HG03045 (cell line): ENCODE measurements around the gene DUSP10.

Source experiments
- ATAC-seq: cut with Tn5 transposase; IDR thresholded peaks from one replicate; pipeline ENCODE4 v1.9.1; 2021; ENCODE audit warnings: mild to moderate bottlenecking, moderate library complexity; ENCODE audit not compliant: unreplicated experiment

DUSP10 gene

DNA sequence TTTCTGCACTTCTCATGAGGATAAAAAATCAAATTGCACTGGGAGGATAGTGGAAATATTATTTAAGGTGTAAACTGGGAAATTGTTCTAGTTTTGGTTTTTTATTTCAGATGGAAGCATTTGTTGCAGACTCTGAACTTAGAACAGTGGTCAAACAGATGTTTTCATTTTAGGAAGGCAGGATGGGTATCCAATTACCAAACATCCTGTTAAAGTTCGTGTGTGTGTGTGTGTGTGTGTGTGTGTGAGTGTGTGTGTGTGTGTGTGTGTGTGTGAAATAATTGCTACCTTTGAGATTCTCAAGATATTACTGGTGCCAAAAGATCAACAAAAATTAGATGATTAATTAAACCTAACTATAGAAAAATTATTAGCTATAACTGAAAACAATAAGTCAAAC, 24.3 kb upstream of the DUSP10 start:
- ATAC-seq: no peak

DNA sequence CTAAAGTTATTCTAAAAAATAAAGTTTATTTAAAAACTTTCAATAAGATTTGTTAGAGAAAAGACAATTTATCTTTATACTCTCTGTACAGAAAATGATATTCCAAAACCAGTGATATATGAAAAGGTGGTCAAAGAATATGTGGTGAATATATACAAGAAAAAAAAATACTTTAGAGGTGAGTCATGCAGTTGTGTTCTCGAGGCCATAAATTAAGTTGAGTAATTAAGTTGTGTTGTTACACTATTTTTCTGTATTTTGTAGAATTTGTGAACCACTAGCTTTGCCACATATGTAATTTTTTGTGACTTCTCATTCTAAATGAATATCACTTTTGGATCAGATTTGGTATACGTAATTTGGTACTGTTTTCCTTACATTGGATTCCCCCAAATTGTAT, 23.6 kb upstream of the DUSP10 start:
- no peak for ATAC-seq

DNA sequence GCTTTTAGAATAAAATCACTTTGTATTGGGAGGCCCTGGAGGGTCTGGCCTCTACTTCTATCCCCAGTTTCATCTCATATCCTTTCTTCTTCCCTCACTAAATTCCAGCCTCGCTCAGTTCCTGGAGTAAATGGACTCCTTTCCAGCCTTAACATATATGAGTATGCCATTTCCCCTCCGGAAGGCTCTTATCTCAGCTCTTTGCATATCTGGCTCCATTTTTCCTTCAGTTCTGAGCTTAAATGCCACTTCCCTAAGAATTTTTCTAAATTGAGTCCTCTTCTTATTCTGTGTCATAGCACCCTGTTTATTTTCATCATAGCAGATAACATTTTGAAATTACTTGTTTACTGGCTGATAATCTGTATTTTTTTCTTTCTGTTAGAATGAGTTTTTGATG, 20.2 kb upstream of the DUSP10 start:
- no peak for ATAC-seq

DNA sequence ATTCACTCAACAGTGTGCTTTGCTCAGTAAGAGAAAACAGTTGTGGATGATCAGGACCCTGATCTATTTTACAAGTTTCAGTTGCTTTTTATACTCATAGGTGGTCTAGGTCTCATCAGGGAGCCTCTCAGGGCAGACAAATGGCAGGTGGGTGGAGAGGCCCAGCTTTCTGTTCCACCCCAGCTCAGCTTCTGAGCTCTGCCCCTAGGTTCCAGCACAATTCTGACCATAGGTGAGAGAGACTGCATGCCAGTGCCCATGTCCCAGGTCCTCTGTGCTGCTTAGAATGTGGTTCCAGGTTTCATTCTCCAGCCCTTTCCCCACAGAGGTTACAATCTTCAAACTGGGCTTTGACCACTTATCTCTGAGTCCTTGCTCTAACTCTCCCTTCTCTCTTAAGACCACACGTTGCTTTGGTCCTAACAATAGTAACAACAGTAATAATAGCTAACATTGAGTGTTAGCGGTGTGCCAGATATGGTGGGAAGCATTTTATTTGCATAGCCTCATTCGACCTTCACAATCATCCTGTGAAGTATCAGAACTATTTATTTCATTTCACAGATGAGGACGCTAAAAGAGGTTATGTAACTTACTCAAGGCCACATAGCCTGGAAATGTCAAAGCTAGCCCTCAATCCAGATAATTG, 19.6 kb upstream of the DUSP10 start:
- ATAC-seq: peak; percentile 77

DNA sequence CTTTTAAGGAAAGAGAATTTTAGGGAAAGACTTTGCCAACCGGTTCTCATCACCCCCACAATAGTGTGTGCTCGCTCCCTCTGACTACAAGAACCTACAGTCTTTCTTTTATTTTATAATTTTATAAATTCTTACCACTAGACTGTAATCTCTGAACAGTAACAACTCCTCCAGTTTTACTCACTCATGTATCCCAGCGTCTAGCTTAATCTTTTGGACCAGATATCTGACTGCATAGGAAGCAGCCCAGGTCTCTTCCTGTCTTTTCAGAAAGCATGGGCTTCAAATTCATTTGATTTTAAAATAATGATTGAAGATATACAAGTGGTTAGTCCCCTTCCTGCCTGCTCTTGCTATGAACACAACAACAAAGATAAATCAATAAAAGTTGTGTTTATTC, 19.0 kb upstream of the DUSP10 start:
- ATAC-seq: no peak

DNA sequence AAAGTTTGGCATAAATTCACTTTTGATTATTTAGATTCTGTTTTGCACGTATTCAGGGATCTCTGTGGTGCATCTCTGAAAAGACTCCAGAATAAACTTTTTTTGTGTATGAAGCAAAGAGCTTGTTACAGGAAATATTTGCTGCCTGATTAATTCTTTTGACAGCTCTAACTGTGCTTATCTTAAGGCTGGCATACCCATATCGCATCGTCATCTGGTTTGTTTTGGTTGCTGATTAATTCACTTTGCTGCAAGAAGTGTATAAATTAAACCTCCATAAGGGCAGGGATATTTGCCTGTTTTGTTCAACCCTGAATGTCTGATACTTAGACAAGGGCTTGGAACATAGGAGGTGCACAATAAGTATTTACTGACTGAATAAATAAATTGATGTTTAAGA, 17.5 kb upstream of the DUSP10 start:
- ATAC-seq: no peak

DNA sequence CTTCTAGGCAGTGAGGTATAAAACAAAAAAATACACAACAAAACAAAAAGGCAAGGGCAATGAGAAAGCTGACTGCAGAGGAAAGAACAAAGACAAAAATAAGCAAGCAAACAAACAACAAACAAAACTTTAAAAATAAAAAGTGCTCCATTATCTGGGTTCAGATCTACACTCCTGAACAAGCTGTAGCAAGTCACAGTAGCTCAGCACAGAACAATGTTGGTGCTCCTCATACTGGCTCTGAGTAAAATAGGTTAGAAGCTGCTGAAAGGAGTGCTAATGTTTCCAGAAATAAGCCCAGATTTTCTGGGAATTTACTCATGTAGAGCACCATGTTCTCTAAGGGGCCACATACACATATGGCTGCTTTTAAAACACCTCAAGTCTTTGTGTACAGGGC, 16.6 kb upstream of the DUSP10 start:
- ATAC-seq: no peak

DNA sequence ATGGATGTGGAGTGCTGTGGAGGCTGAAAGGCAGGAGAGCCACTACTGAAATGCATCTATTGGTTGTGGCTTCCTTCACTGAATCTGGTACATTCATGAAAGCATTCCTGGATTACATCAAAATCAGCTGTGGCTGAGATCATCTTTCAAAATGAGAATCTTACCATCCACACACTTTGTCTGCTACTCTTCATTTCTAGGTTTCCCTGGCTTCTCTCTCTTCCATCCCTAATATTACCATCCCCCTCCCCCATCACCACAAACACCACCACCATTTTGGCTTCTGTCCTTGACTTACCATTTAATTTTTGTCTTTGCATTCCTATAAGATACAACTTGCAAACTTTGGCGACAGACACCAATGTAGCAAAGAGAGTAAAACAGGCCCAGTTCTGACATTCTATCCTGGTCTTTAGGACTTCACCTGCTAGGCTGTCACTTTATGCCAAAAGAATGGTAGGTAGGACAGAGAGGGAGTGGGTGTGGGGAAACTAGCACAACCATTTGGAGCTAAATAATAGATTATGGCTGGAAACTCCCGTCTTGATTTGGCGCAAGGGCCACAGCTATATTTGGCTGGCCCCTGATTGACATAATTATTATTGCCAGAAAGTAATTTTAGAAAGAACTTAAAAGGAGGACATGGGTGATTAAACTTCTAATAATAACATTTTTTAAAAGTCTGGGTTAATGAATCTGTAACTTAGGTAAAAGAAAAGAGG, 15.1 kb upstream of the DUSP10 start:
- no peak for ATAC-seq

DNA sequence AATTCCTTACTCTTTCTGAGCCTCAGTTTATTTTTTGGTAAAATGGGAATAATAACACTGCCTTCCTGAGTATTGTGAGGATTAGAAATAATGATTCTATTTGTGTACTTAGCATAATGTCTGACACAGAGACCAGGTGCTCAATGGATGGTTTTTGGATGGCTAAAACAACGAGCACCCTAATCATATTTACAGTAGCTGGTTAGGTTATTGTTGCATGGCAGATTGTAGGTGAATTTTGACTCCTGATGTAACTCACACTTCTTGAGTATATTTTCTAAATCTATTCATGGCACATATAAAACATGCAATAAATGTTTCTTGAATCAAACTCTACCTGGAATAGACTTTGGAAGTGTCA, 11.9 kb upstream of the DUSP10 start:
- ATAC-seq: peak; percentile 20

DNA sequence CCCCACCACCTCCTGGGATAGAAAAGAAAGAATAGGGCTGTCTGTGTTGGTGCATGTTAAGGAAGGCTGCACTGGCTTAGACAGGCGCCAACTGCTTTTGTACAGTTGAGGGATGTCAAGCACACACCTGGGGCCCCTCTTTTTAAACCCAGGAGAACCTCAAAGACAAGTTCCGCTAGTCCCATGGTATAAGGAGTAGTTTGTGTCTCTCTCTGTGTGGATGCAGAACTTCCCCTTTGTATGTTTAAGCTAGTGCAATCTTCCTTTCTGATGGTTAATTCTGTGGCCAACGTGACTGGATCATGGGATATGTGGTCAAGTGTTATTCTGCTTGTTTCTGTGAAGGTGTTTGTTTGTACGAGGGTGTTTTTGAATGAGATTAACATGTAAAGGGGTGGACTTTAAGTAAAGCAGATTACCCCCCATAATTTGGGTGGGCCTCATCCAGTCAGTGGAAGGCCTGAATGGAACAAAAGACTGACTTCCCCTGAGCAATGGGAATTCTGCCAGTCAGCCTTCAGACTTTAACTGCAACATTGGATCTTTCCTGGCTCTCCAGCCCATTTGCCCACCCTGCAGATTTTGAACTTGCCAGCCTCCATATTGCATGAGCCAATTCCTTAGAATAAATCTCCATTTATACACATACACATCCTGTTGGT, 9.5 kb upstream of the DUSP10 start:
- no peak for ATAC-seq

DNA sequence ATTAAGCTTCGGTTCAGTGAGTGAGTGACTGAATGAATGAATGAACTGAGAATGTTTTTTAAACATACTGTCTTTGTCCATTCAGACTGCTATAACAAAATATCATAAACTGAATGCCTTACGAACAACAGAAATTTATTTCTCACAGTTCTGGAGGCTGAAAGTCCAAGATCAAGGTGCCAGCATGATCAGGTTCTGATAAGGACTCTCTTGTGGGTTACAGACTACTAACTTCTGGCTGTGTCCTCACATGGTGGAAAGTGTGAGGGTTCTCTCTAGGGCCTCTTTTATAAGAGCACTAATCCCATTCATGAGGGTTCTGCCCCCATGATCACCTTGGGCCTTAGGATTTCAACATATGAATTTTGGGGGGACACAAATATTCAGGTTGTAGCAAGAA, 7.1 kb upstream of the DUSP10 start:
- ATAC-seq: no peak

DNA sequence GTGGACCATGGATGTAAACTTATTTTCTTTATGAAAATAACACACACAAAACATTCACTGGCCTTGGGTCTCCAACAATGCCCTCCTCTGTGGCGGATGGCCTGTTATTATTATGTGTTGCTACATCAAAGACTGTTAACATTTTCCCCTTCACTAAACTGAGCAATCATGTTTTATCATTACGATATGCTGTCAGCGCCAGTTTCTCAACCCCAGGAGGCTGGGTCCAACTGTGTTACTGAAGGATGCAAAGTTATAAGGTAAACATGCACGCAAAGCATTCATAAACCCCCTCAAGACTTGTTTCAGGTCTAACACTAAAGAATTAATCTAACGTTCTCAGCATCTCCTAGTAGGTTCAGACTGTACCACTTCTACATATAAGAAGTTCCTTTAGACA, 6.0 kb upstream of the DUSP10 start:
- ATAC-seq: no peak

DNA sequence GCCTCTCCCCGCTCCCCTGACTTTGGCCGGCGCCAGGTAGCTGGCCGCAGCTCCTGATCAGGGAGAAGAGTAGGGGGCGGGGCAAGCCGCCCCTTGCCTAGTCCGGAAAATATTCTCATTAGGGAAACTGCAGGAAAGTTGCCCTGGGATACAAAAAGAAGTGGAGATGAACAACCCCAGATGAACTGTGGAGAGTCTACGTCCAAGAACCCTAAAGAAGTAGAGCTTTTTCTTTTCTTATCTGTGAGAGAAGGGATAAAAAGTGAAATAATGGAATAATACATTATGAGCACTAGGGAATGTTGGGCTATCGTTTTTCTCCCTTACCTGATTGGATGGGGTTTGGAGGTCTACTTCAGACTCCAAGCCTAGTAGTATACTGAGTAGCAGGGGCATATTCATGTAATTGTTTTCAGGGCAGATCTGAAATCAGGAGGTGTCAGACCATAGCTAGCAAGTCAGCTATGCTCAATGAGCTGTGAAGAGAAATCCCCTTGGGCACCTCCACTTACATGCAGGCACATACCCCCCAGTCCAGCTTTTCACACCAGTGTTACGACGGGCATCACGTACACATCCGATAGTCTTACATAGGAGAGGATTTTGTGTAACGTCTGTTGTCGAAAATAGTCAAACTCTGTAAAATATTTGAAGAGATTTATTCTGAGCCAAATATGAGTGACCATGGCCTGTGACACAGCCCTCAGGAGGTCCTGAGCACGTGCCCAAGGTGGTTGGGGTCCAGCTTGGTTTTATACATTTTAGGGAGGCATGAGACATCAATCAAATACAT, 1.7 kb upstream of the DUSP10 start:
- no peak for ATAC-seq

DNA sequence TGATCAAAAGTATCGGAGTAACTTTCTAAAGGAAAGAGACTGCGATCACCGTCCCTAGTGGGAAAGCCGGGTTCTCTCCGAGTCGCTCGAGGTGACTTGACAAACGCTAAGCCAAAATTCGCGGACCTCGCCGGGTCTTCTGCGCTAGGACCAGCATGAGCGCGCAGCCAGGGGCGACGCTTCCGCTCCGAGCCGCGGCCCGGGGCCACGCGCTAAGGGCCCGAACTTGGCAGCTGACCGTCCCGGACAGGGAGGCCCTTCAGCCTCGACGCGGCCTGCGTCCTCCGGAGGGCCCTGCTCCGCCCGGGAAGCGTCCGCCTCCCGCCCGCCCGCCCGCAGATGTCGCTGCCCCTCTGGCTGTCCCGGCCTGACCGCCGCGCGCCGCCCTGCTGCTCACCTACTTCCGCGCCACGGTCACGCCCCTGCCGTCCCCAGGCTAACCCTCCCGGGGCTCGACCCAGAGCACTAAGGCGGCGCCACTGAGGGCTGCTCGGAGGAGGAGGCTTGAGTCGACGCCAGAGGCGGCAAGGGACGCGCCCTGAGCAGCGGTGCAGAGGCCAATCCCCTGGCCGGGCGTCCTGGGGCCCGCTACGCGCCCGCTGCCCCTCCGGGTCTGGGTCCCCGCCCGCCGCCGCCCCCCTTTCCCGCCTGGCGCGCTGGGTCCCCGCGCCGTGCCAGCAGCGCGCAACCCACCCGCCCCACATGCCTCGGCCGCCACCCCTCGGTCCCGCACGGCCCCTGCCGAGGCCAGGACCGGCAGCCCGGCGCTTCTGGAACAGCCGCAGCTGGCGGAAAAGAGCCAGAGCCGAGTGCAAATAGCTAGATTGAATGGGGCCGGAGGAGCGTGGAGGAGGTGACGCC, 896 bp upstream of the DUSP10 start:
- peak; percentile 52 for ATAC-seq

DNA sequence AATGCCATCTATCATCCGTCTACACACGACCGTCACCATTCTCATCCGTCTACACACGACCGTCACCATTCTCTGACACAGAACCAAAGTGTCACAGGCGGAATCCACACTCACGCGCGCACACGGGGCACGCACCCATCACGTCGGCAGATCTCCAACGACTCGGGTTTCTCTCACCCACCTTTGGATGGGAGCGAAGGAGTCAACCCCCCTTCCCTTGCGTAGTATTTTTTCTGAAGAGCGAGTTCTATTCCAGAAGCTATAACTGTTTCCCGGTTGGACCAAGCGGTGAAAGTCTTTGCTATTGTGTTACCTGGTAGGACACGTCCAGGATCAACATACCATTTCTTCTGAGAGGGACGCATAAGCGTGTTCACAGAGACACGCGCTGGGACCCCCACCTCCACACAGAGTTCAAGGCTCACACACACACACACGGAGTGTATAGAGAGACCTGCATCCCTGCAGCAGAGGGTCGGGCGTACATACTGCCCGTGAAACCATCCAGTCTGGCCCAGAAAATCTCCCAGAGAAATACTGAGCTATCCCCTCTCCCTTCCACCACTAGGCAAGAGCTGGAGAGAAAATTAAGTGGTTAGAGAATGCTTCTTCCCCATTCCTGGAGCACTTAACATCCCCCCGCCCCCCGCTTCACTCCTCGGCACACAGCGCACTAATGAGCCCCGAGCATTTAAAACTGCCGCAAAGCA, 741 bp downstream of the DUSP10 start:
- no peak for ATAC-seq

DNA sequence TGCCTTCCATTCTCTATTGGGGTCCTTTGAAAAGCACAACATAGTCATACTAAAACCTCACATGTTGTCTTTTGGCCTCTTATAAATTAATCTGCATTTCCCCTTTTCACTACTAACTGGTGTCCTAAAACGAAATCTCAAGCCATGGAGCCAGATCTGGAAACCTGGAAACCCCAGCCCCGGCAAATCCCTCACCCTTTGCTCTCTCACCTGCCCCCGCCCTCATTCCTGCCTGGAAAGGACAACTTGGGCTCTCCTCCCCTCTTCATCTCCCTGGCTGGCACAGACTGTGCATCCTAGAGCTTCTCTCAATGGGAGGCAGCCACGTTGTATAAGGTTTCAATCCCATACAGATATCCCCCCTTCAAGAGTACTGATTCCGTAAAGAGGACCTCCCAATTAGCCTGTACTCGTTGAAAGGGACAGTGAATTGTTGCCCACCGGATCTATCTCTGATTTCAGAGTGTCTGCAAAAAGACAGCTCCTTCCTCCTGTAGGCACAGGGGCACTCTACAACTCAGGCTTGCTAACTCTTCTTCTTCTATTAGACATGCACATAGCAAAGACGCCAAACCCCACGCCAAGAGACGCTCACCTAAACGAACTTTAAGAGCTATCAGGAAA, 1.4 kb downstream of the DUSP10 start:
- ATAC-seq: no peak

DNA sequence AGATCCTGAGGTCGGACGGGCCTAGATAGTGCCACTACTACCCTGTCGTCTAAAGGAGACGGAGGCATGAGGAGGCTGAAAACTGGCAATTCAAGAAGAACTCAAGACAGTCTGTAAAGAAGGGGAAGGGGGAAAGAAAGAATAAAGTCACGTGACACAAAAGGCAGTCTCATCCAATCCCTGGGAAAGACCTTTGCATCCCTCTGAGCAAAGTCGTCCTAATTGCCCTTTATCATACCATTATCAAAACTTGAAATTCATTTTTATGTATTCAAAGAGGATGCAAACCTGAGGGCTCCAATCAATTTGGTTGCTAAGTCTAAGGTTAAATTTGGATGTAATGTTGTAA, 2.2 kb downstream of the DUSP10 start:
- ATAC-seq: no peak

DNA sequence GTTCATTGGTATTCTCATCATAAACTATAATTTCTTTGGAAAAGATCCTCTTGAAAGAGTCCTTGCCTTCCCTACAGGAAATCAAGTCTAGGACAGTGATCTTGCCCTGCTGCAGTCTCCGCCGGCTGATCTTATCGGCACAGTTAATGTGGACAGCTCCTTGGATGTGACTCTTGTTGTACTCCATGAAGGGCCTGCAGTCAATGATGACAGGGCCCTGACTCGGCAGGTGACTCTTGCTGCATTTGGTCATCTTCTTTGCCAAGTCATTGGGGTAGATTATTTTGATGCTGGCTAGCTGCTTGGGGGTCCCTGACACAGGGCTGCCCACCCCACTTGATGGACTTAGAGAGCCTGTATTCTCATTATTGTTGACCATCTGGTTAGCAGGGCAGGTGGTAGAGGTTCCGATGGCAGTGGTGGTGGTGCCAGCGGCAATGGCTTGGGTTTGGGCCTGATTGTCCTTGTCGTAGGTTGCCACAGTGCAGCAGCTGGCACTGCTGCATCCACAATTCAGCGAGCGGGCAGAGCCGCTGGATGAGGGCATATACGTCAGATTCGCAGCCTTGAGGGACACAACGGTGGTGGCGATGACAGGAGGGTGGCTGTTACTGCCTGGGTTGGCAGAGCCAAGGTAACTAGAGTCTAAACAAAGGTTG, 2.7 kb downstream of the DUSP10 start:
- ATAC-seq: no peak

DNA sequence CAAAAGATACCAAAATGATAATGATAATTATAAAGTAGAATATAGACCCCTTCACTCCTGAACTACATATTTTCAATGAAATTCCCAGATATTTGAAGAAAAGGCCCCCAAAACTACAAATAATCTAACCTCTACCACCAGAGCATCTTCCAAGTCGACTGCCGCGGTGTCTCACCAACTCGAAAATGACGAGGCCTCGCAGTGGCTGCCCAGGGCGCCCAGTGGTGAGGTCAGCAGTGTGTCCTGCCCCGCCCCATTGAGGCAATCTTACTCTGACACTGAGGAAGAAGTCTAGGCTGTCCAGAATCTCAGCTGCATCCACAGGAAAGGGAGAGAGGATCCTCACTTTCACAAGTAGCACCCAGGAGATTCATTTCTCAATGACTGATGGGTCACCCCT, 5.2 kb downstream of the DUSP10 start:
- no peak for ATAC-seq
